ENCODE measurements around the gene SAXO2.

DNA sequence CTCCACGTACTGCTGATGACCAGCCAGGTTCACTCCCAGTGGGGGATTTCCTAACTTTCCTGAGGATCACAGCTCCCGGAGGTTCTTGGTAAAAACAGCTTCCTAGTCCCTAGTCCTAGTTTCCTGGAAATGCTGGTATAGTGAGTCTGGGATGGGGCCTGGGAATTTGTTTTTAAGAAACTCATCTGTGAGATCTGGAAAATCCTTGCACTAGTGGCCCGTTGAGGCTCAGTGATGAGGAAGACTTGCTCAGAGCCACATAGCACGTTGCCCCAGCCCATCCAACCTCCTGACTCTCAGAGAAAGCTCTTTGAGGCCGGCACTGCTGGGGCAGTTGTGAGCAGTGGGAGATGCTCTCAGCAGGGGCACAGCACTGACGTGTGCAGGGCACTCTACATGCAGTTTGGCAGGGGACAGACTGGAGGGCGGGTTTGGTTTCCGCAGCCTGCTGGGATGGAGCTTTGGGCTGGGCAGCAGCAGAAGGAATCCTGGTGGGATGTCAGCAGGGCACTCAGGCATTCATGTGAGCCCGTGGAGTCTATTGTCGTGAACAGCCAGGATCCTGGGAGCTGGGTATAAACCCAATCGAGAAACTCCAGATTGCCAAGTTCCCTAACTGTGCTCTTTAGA, 31.6 kb downstream of the SAXO2 start:
- TF ChIP-seq POLR2A (IDR thresholded peaks at IDR 0.05), result no peak
- TF ChIP-seq, protein P1, sequence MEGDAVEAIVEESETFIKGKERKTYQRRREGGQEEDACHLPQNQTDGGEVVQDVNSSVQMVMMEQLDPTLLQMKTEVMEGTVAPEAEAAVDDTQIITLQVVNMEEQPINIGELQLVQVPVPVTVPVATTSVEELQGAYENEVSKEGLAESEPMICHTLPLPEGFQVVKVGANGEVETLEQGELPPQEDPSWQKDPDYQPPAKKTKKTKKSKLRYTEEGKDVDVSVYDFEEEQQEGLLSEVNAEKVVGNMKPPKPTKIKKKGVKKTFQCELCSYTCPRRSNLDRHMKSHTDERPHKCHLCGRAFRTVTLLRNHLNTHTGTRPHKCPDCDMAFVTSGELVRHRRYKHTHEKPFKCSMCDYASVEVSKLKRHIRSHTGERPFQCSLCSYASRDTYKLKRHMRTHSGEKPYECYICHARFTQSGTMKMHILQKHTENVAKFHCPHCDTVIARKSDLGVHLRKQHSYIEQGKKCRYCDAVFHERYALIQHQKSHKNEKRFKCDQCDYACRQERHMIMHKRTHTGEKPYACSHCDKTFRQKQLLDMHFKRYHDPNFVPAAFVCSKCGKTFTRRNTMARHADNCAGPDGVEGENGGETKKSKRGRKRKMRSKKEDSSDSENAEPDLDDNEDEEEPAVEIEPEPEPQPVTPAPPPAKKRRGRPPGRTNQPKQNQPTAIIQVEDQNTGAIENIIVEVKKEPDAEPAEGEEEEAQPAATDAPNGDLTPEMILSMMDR (IDR thresholded peaks at IDR 0.05), result no peak
